ENCODE results near the gene MCRIP1. TPM values are rescaled to one million over a fixed set of nuclear protein-coding genes. Genes with fewer than 3 reads are reported as not detected.

The MCRIP1 gene
- total RNA-seq, 1 donor from 2014 or later, result 85.3 TPM

- DNase-seq (ENCODE audit: low spot score), result no peak
These were observed 28.3 kb downstream of the MCRIP1 start for GRCh38 chr17:81804559-81805399.

- DNase-seq (ENCODE audit: low spot score), result no peak
These were observed 29.1 kb downstream of the MCRIP1 start, which contains the start of gene GCGR for GRCh38 chr17:81803728-81804558. TSS of gene GCGR (plus strand) at chr17:81804150. CDS start at chr17:81809019, 4,869 bp downstream.

- DNase-seq (ENCODE audit: low spot score), result no peak
These were observed 30.0 kb downstream of the MCRIP1 start for GRCh38 chr17:81802856-81803643.

- DNase-seq (ENCODE audit: low spot score), result no peak
These were observed 30.9 kb downstream of the MCRIP1 start for GRCh38 chr17:81802048-81802758.

- no peak for DNase-seq (ENCODE audit: low spot score)
These were observed 31.8 kb downstream of the MCRIP1 start for GRCh38 chr17:81801327-81801726.

GRCh38 chr17:81794509-81794908, 38.6 kb downstream of the MCRIP1 start:
- DNase-seq (ENCODE audit: low spot score), result no peak

GRCh38 chr17:81794074-81794476, 39.0 kb downstream of the MCRIP1 start:
- DNase-seq (ENCODE audit: low spot score), result no peak

GRCh38 chr17:81792675-81793615, 40.1 kb downstream of the MCRIP1 start:
- DNase-seq (ENCODE audit: low spot score), result no peak

Other genes with a start within 250 kb of the MCRIP1 start
- gene NPLOC4, start 196.2 kb downstream of the MCRIP1 start, total RNA-seq, result 79.4 TPM
- gene TSPAN10, start 196.1 kb downstream of the MCRIP1 start, total RNA-seq, result 1.6 TPM
- 0.32 TPM for gene PDE6G, start 176.7 kb downstream of the MCRIP1 start, total RNA-seq
- gene OXLD1, start 166.7 kb downstream of the MCRIP1 start, total RNA-seq, result 38.4 TPM
- 20.3 TPM for gene CCDC137, start 166.6 kb downstream of the MCRIP1 start, total RNA-seq
- gene ARL16, start 149.5 kb downstream of the MCRIP1 start, total RNA-seq, result 37.6 TPM
- gene HGS, start 149.3 kb downstream of the MCRIP1 start, total RNA-seq, result 137 TPM
- 48.6 TPM for gene MRPL12, start 129.9 kb downstream of the MCRIP1 start, total RNA-seq
- gene SLC25A10, start 121.0 kb downstream of the MCRIP1 start, total RNA-seq, result 34.1 TPM
- gene GCGR, start 29.1 kb downstream of the MCRIP1 start, total RNA-seq, result 0.20 TPM
- gene PPP1R27, start 1.8 kb upstream of the MCRIP1 start, total RNA-seq, result not detected
- 611 TPM for gene P4HB, start 27.2 kb upstream of the MCRIP1 start, total RNA-seq
- gene ARHGDIA, start 38.0 kb upstream of the MCRIP1 start, total RNA-seq, result 340 TPM
- 48.1 TPM for gene ALYREF, start 58.3 kb upstream of the MCRIP1 start, total RNA-seq
- 124 TPM for gene ANAPC11, start 58.4 kb upstream of the MCRIP1 start, total RNA-seq
- gene NPB, start 68.9 kb upstream of the MCRIP1 start, total RNA-seq, result 0.55 TPM
- gene PCYT2, start 78.1 kb upstream of the MCRIP1 start, total RNA-seq, result 66.0 TPM
- gene SIRT7, start 84.9 kb upstream of the MCRIP1 start, total RNA-seq, result 58.1 TPM
- gene MAFG, start 94.4 kb upstream of the MCRIP1 start, total RNA-seq, result 31.6 TPM
- gene PYCR1, start 104.0 kb upstream of the MCRIP1 start, total RNA-seq, result 12.6 TPM
- gene MYADML2, start 113.9 kb upstream of the MCRIP1 start, total RNA-seq, result not detected
- 1.3 TPM for gene NOTUM, start 127.9 kb upstream of the MCRIP1 start, total RNA-seq
- 45.4 TPM for gene ASPSCR1, start 144.3 kb upstream of the MCRIP1 start, total RNA-seq
- 43.4 TPM for gene CENPX, start 189.6 kb upstream of the MCRIP1 start, total RNA-seq
- gene LRRC45, start 190.0 kb upstream of the MCRIP1 start, total RNA-seq, result 26.4 TPM
- gene RAC3, start 198.4 kb upstream of the MCRIP1 start, total RNA-seq, result 8.9 TPM
- gene DCXR, start 204.4 kb upstream of the MCRIP1 start, total RNA-seq, result 102 TPM
- 51.6 TPM for gene RFNG, start 218.5 kb upstream of the MCRIP1 start, total RNA-seq
- gene GPS1, start 218.6 kb upstream of the MCRIP1 start, total RNA-seq, result 107 TPM
- gene DUS1L, start 232.5 kb upstream of the MCRIP1 start, total RNA-seq, result 92.4 TPM

Data from mucosa of gallbladder (tissue), 1 donor.